SK-N-SH (cell line): ENCODE measurements around the gene PRR33.

Experiments
- FOSL2 ChIP-seq: IDR thresholded peaks from 2 replicates; pipeline ENCODE4 v1.4.0; 2012; ENCODE audit warnings: low read depth, mild to moderate bottlenecking, moderate library complexity, borderline replicate concordance
- GABPA ChIP-seq: IDR thresholded peaks from 2 replicates; pipeline ENCODE4 v1.4.0; 2012; ENCODE audit warnings: low read depth, mild to moderate bottlenecking
- RAD21 ChIP-seq: IDR thresholded peaks from 2 replicates; pipeline ENCODE4 v1.6.1; 2012; ENCODE audit warnings: mild to moderate bottlenecking, low read length
- RCOR1 ChIP-seq: fragments of 150-350 bp; IDR thresholded peaks from 2 replicates; pipeline ENCODE4 v1.6.1; 2017; ENCODE audit warnings: antibody characterized with exemption, low read length
- TF ChIP-seq, protein P1 (sequence below): IDR thresholded peaks from 2 replicates; pipeline ENCODE4 v1.6.1; 2012; ENCODE audit warnings: mild to moderate bottlenecking, low read depth, low read length, moderate library complexity
- TF ChIP-seq, protein P2 (sequence below): IDR thresholded peaks from 2 replicates; pipeline ENCODE4 v1.4.0; 2012; ENCODE audit warnings: low read depth

DNA sequence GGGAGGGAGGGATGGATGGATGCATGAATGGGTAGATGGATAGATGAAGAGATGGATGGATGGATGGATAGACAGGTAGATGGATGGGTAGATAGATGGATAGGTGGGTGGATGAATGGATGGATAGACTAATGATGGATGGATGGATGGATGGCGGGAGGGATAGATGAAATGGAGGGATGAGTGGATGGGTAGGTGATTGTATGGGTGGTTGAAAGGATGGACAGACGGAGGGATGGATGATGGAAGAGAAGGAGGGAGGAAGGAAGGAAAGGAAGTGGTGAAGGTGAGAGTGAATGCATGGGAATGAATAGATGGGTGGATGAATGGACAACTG, 24.1 kb upstream of the PRR33 start:
- TF ChIP-seq GABPA (no peak), RCOR1 (no peak), RAD21 (no peak), FOSL2 (no peak)
- TF ChIP-seq, protein P1, sequence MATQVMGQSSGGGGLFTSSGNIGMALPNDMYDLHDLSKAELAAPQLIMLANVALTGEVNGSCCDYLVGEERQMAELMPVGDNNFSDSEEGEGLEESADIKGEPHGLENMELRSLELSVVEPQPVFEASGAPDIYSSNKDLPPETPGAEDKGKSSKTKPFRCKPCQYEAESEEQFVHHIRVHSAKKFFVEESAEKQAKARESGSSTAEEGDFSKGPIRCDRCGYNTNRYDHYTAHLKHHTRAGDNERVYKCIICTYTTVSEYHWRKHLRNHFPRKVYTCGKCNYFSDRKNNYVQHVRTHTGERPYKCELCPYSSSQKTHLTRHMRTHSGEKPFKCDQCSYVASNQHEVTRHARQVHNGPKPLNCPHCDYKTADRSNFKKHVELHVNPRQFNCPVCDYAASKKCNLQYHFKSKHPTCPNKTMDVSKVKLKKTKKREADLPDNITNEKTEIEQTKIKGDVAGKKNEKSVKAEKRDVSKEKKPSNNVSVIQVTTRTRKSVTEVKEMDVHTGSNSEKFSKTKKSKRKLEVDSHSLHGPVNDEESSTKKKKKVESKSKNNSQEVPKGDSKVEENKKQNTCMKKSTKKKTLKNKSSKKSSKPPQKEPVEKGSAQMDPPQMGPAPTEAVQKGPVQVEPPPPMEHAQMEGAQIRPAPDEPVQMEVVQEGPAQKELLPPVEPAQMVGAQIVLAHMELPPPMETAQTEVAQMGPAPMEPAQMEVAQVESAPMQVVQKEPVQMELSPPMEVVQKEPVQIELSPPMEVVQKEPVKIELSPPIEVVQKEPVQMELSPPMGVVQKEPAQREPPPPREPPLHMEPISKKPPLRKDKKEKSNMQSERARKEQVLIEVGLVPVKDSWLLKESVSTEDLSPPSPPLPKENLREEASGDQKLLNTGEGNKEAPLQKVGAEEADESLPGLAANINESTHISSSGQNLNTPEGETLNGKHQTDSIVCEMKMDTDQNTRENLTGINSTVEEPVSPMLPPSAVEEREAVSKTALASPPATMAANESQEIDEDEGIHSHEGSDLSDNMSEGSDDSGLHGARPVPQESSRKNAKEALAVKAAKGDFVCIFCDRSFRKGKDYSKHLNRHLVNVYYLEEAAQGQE = no peak
- TF ChIP-seq, protein P2, sequence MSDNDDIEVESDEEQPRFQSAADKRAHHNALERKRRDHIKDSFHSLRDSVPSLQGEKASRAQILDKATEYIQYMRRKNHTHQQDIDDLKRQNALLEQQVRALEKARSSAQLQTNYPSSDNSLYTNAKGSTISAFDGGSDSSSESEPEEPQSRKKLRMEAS = no peak
